GM13976 (cell line): Measurements from ENCODE around the gene DIRAS1.
"Not testable (repeated sequence)": the region's sequence is repeated elsewhere in the genome, so short reads cannot be mapped to it uniquely, and the experiment has no call there.

Experiments used
- DNase-seq: peaks from one replicate; pipeline ENCODE4 v3.0.0; 2012; ENCODE audit warnings: low spot score
- CTCF ChIP-seq: IDR thresholded peaks from 2 replicates; pipeline ENCODE4 v1.5.1; 2012; ENCODE audit warnings: borderline replicate concordance, mild to moderate bottlenecking; ENCODE audit not compliant: insufficient read depth; ENCODE audit errors: extremely low read depth, missing control alignments, control extremely low read depth
- in situ Hi-C: fragments of 300-500 bp; cut with MboI; formaldehyde crosslinking; loops from one replicate; pipeline ENCODE4 v1.12.0; 2022; ENCODE audit warnings: low sequenced_read_pairs, mixed read lengths, inconsistent platforms; ENCODE audit not compliant: unreplicated experiment

The DIRAS1 gene

GRCh38 chr19:2716722-2717637, 4.2 kb downstream of the DIRAS1 start:
- no peak for TF ChIP-seq CTCF
- in situ Hi-C loops = no loop called here
- DNase-seq = no peak

- in situ Hi-C loops = no loop called here
- DNase-seq = no peak
- no peak for TF ChIP-seq CTCF
Observed at GRCh38 chr19:2716275-2716650, 4.9 kb downstream of the DIRAS1 start.

- DNase-seq = no peak
- no peak for TF ChIP-seq CTCF
- in situ Hi-C loops = no loop called here
Observed at GRCh38 chr19:2715470-2716274, 5.5 kb downstream of the DIRAS1 start.

- in situ Hi-C loops = no loop called here
- DNase-seq = no peak
- TF ChIP-seq CTCF = no peak
Observed at GRCh38 chr19:2714531-2715269, 6.5 kb downstream of the DIRAS1 start.

- in situ Hi-C loops = not testable (repeated sequence)
Observed at GRCh38 chr19:2714102-2714501, 7.1 kb downstream of the DIRAS1 start.

GRCh38 chr19:2713170-2713569, 8.0 kb downstream of the DIRAS1 start:
- DNase-seq, in situ Hi-C loops: not testable (repeated sequence)

More at GRCh38 chr19:2714102-2714501, 7.1 kb downstream of the DIRAS1 start:
- DNase-seq = not testable (repeated sequence)

- in situ Hi-C loops = no loop called here
- DNase-seq = no peak
Observed at GRCh38 chr19:2711875-2712205, 9.3 kb downstream of the DIRAS1 start.

More at GRCh38 chr19:2711875-2712205, 9.3 kb downstream of the DIRAS1 start:
- TF ChIP-seq CTCF = no peak
